Loucy (cell line): ENCODE data around the gene PAPSS2.

Experiments used
- H2AFZ ChIP-seq: fragments of 200-600 bp; sonication (generic); 2 replicates; pipeline ENCODE4 v1.6.0; 2016; ENCODE audit warnings: antibody characterized with exemption, mild to moderate bottlenecking, low read length, moderate library complexity
- H3F3A ChIP-seq: fragments of 200-600 bp; 2 replicates; pipeline ENCODE4 v1.6.0; 2016; ENCODE audit warnings: antibody characterized with exemption, low read depth, mild to moderate bottlenecking
- H3K27me3 ChIP-seq: fragments of 200-600 bp; sonication (generic); 2 replicates; pipeline ENCODE4 v1.6.1; 2014; ENCODE audit warnings: low read length, mild to moderate bottlenecking; ENCODE audit not compliant: insufficient read depth, poor library complexity, severe bottlenecking
- H3K36me3 ChIP-seq: fragments of 200-600 bp; sonication (generic); 2 replicates; pipeline ENCODE4 v1.6.1; 2016; ENCODE audit warnings: low read length; ENCODE audit not compliant: insufficient read depth
- H3K4me1 ChIP-seq: fragments of 200-600 bp; sonication (generic); 2 replicates; pipeline ENCODE4 v1.5.1; 2014; ENCODE audit warnings: low read length, mild to moderate bottlenecking; ENCODE audit not compliant: insufficient read depth, poor library complexity, severe bottlenecking
- H3K4me2 ChIP-seq: fragments of 200-600 bp; sonication (generic); 2 replicates; pipeline ENCODE4 v1.6.0; 2014; ENCODE audit warnings: antibody characterized with exemption, low read length, low read depth, mild to moderate bottlenecking; ENCODE audit not compliant: poor library complexity, severe bottlenecking
- H3K4me3 ChIP-seq: fragments of 200-600 bp; sonication (generic); 2 replicates; pipeline ENCODE4 v1.5.1; 2014; ENCODE audit warnings: low read length, mild to moderate bottlenecking, mixed read lengths; ENCODE audit not compliant: poor library complexity, severe bottlenecking
- H3K79me2 ChIP-seq: fragments of 200-600 bp; sonication (generic); 2 replicates; pipeline ENCODE4 v1.6.1; 2014; ENCODE audit warnings: low read length; ENCODE audit not compliant: insufficient read depth
- H3K9ac ChIP-seq: fragments of 200-600 bp; sonication (generic); 2 replicates; pipeline ENCODE4 v1.6.0; 2014; ENCODE audit warnings: mild to moderate bottlenecking, low read depth, low read length, moderate library complexity; ENCODE audit not compliant: poor library complexity, severe bottlenecking
- H3K9me2 ChIP-seq: fragments of 200-600 bp; sonication (generic); replicated peaks from 2 replicates; pipeline ENCODE4 v1.6.1; 2016; ENCODE audit warnings: low read depth, low read length, mixed read lengths
- H3K9me3 ChIP-seq: fragments of 200-600 bp; sonication (generic); 2 replicates; pipeline ENCODE4 v1.6.1; 2014; ENCODE audit warnings: mild to moderate bottlenecking, antibody characterized with exemption, low read length, low read depth; ENCODE audit not compliant: insufficient read depth
- H4K20me1 ChIP-seq: fragments of 200-600 bp; sonication (generic); 2 replicates; pipeline ENCODE4 v1.6.0; 2014; ENCODE audit warnings: antibody characterized with exemption, low read length, mild to moderate bottlenecking; ENCODE audit not compliant: insufficient read depth, poor library complexity, severe bottlenecking
- CTCF ChIP-seq: fragments of 200-600 bp; sonication (generic); conservative IDR thresholded peaks from 2 replicates; pipeline ENCODE4 v1.5.1; 2014; ENCODE audit warnings: mild to moderate bottlenecking, antibody characterized with exemption, low read length
- EZH2phosphoT487 ChIP-seq: fragments of 200-600 bp; IDR thresholded peaks from 2 replicates; pipeline ENCODE4 v1.6.1; 2018; ENCODE audit warnings: antibody characterized with exemption, mild to moderate bottlenecking, moderate library complexity, borderline replicate concordance

The PAPSS2 gene

DNA sequence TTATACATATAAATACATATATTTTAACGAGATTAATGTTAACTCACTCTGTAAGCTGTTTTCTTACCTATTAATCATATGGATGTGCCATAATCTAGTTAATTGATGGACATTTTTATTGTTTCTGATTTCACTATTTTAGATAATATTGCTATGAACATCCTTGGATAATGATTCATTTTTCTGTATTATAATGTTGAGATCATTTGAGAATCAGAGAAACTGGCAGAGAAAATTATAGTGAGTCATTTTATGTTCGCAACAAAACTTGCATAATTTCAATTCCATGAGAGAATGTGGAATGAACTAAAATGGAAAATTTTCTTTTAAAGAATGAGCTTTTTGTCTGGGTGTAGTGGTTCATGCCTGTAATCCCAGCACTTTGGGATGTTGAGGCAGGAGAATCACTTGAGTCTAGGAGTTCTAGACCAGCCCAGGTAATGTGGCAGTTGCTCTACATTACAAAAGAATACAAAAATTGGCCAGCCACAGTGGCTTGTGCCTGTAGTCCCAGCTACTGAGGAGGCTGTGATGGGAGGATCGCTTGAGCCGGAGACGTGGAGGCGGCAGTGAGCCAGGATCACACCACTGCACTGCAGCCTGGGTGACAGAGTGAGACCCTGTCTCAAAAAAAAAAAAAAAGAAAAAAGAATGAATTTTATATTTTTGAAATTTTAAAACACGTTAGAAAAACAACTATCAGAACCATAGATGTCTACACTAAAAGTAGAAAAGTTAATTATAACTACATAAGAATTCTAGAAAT is 40.5 kb downstream of the PAPSS2 start:
- Histone ChIP-seq H3K36me3 (no peaks in the 10 kb centered on the region), H3K4me2 (no peak overlapping the region), H3K27me3 (no peaks in the 10 kb centered on the region), H3K9ac (no peak overlapping the region), H3K4me1 (no peaks in the 10 kb centered on the region), H3K79me2 (no peaks in the 10 kb centered on the region), H3F3A (no peaks in the 10 kb centered on the region), H4K20me1 (no peaks in the 10 kb centered on the region), H3K9me3 (no peaks in the 10 kb centered on the region), H3K9me2 (no peaks in the 10 kb centered on the region), H2AFZ (no peak overlapping the region), H3K4me3 (no peak overlapping the region)
- TF ChIP-seq EZH2phosphoT487 (no peak), CTCF (no peak)

GRCh38 chr10:87702260-87702972 is 42.7 kb downstream of the PAPSS2 start:
- TF ChIP-seq EZH2phosphoT487 (no peak), CTCF (no peak)
- Histone ChIP-seq H3K79me2 (no peaks in the 10 kb centered on the region), H3K4me2 (no peak overlapping the region), H3K9me2 (no peaks in the 10 kb centered on the region), H4K20me1 (no peaks in the 10 kb centered on the region), H3K4me3 (no peak overlapping the region), H3K36me3 (no peaks in the 10 kb centered on the region), H3K9ac (no peak overlapping the region), H2AFZ (no peak overlapping the region), H3F3A (no peaks in the 10 kb centered on the region), H3K9me3 (no peaks in the 10 kb centered on the region), H3K27me3 (no peaks in the 10 kb centered on the region), H3K4me1 (no peaks in the 10 kb centered on the region)

DNA sequence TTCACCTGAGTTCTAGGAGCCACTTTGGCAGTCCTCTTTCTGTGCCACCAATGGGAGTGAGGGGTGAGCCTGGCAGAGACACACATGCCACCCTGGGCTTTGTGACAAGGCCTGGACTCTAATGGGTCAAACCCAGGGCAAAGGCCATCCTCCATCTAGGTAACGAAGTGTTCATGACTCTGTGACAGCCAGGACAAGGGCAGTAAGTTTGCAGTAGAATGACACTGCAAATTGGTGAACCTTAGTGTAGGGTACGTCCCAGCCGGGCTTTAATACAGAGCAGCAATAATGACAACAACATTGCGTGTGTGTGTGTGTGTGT is 43.3 kb downstream of the PAPSS2 start:
- TF ChIP-seq EZH2phosphoT487 (no peak), CTCF (no peak)
- H3K4me2 ChIP-seq = no peak overlapping the region
- H2AFZ ChIP-seq = no peak overlapping the region
- no peaks in the 10 kb centered on the region for H4K20me1 ChIP-seq
- H3K79me2 ChIP-seq = no peaks in the 10 kb centered on the region
- H3K36me3 ChIP-seq = no peaks in the 10 kb centered on the region
- no peak overlapping the region for H3K4me3 ChIP-seq
- no peaks in the 10 kb centered on the region for H3K4me1 ChIP-seq
- no peaks in the 10 kb centered on the region for H3F3A ChIP-seq
- no peaks in the 10 kb centered on the region for H3K9me2 ChIP-seq
- no peaks in the 10 kb centered on the region for H3K9me3 ChIP-seq
- no peaks in the 10 kb centered on the region for H3K27me3 ChIP-seq
- H3K9ac ChIP-seq = no peak overlapping the region
